Activated T-cell treated with anti-CD3 and anti-CD28 coated beads, Interleukin-2, amount 50 U/mL, for 48 hours (primary cell): Measurements from ENCODE around the gene CNRIP1.
"Not testable (repeated sequence)": the region's sequence is repeated elsewhere in the genome, so short reads cannot be mapped to it uniquely, and the experiment has no call there.

ENCODE experiments used
- DNase-seq, 2 experiments: peaks; one replicate each; pipeline ENCODE4 v3.0.0-alpha.2; 2020

Gene CNRIP1

DNA sequence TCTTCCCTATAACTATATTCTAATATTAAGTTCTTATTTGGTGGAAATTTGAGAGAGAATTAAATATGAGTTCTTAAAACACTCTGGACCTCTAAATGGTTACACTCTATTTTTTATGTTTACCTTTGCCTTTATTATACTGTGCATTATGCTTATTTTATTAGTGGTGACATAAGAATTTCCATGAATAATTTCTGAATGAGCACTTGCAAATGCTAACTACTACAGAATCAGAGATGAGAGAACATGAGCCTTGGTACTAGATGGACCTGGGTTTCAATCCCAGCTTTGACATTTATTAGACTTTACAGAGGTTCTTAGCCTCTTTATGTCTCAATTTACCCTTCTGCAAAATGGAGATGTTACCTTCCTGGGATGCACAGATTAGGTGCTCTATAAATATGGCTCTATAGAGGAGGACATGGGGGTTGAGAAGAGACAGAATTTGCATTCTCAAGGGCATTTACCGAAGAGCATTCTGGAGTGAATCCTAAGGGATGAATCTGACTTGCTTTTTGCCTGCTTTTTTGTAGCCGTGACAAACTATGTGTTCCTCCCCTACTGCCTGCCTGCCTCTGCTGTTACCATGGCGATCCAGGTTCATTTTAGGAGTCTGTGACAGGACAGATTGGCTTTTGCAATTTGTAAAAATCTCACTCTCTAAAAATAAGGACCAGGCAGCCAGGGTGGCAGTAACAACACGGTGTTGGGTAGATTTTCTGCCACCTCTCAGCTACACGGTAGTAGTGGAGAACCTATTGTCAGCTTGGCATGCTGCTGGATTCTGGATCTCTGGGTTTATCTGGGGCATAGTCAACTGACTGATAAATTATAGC, 20.7 kb upstream of the CNRIP1 start:
- no peak for DNase-seq

DNA sequence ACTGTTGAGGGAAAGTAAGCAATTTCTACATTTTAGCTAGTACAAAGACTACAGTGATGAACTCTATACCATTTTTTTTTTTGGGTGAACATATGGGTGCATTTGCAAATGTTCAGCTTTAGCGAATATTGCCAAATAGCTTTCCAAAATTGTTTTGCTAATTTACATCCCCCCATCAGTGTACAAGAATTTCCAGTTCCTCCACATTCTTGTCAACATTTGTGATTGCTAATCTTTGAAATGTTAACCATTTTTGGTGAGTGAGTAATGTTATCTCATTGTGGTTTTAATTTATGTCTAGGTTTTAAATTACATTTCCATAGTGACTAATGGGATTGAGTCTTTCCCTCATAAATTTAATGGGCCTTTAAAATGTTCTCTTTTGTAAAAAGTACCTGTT, 16.4 kb upstream of the CNRIP1 start:
- no peak for DNase-seq

DNA sequence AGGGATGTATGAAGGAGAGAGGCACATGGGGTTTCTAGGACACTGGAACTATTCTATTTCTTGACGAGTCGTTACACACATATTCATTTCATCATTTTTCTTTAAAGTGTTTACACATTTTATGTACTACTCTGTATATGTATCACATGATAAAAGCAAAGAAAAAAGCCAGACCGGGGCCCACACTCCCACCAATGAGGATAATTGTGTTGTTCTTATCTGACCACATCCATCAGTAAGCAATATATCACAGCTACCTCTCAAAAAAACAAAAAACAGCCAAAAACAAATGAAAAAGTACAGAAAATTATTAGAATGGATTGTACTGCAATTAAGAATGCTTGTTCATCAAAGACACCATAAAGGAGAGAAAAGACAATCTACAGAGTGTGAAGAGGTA, 14.2 kb upstream of the CNRIP1 start:
- DNase-seq: no peak

DNA sequence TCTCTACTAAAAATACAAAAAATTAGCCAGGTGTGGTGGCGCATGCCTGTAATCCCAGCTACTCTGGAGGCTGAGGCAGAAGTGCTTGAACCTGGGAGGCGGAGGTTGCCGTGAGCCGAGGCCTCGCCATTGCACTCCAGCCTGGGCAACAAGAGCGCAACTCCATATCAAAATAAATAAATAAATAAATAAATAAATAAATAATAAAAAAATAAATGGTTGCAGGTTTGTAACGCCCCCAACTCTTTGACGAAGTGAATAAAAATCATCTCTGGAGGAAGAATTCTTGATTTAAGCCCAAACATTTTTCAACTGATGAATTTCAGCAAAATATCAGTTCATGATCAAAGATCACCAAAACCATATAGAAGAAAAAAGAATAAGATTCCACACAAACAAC, 13.3 kb upstream of the CNRIP1 start:
- DNase-seq: no peak

DNA sequence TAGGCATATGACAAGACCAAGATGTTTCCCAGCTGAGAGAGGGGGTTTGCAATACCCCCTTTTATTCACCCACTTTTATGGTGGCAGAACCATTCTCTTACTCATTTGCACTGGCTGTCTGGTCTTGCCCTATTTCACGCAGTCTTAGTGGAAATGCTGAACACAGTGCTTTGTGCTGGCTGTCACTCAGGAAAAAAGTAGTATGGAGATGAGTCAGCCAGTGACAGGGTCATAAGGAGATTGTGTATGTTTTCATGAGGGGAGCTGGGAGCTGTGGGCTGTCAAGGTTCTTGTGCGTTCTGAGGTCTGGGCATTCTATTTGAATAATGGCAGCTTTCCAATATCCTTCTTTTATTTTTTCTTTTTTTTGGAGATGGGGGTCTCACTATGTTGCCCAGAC, 10.9 kb upstream of the CNRIP1 start:
- no peak for DNase-seq

DNA sequence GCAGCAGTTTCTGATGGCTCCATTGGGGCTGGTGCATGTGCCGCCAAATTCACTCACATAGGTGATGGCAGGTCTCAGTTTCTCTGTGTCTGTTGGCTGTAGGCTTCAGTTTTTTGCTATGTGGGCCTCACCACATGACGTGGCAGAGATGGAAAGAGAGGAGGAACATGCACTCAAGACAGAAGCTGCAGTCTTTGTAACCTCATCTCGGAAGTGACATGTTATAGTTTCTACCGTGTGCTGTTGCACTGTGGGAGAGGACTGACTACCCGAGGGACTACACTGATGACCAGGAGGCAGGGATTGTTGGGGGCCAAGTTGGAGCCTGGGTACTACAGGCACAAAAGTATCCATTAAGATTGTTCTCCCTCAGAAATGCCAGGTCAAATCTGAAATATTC, 9.2 kb upstream of the CNRIP1 start:
- DNase-seq: no peak

DNA sequence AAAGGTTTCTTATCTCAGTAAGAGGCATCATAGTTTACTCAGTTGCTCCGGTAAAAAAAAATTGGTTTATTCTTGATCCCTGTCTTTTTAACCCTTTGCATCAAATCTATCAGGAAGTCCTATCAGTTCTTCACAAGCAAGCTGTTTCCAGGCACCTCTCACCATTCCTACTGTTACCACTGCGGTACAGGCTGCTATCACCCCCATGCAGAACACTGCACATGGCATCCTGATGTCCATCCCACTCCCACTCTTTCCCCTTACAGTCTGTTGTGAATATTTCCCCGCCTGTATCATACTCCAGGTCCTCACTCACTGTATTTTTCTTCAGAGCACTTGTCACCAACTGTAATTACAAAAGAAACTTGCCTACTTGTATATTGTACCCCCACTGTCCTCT, 5.3 kb upstream of the CNRIP1 start:
- DNase-seq: no peak

DNA sequence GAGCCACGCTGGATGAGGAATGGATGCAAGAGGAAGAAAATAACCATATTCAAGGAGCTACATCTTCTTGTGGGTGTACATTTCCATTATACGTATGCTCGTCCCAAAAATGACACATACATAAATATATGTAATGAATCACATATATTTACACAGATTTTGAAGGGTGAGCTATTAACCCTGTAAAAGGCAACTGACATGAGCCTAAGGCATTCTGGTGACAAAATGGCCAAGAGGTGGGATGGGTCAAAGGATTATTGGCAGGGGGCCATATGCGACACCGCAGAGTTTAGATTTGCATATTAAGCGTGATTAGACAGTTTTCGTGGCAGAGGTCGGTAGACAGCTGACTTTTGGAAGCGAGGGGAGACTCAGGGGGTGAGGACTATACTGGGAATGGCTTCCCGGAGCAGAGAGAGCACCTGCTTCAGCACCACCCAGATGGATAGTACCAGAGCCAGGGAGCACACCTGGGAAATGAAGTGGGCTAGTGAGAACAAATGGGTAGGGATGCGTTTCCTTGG, 431 bp upstream of the CNRIP1 start:
- no peak for DNase-seq

DNA sequence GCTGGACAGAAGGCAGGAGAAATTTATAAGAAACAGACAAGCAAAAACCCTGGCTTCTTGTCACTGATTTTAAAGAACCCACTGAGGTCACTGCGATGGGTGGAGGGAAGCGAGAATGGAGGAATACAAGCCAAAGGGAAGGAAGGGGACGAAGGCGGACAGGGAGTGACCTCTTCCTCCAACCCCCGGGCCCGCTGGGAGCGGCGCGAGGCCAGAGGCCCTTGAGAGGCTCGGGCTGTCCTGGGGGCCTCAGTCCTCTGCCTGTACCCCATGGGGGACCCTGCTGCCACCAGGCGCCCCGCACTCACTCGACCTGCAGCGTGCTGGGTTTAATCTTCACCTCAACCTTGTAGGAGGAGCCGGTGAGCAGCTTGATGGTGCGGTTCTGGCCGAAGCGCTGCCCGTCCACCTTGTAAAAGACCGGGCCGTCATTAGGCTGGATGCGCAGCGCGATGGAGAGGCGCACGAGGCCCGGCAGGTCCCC, 793 bp downstream of the CNRIP1 start:
- DNase-seq: no peak

DNA sequence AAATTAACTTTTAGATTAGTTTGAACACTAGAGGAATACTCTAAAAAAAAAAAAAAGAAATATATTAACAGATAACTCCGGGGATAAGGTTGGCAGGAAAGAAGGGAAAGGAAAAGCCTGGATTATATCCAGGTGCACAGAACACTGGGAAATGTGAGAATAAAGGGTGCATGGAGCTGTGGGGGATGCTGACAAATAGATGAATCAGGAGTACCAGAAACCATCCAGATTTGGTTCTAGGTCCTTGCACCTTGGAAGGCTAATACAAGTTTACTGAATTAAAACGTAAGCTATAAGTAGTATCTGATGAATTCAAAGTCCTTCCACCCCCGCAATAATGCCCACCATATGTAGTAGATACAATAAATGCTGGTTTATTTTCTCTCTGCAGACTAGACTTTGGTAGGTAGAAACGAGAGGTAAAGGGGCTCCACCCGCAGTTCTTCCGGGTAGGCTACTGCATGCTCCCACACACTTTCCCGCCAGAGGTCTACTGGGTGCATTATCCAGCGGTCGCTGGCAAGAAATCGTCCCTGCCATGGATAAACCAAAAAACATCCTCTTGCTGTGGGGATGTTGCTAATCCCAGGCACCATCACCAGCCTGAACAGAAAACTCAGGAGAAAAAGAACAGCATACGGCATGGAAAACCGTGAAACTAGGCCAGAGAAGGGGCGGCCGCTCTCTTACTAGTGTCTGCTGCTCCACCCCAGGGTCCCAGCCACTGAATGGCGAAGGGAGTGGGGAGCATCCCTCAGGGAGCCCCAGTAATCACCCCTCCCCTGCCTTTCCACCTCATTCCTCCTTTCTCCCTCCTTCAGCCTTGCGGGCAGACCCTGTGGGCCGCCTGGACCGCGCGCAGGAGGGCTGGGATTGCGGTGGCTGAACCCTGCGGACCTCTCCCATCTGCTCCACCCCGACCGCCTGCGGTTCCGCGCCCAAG, 1.5 kb downstream of the CNRIP1 start:
- DNase-seq: no peak

DNA sequence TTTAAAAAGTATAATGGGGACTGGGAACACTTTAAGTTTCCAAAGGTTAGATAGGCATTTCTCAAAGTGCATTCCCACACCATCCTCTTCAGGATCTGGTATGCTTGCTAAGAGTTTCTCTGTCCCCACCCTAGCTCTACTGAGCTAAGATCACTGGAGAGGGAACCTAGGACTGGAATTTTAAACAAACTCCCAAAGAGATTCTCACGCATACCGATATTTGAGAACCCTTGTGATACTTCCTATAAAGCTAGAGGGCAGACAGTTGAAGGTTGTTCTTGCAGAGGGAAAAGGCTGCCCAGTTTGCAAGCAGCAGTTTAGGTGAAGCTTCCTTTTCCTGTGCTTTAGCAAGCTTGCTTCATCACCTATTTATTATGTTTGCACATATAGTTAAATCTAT, 3.6 kb downstream of the CNRIP1 start:
- DNase-seq: no peak

DNA sequence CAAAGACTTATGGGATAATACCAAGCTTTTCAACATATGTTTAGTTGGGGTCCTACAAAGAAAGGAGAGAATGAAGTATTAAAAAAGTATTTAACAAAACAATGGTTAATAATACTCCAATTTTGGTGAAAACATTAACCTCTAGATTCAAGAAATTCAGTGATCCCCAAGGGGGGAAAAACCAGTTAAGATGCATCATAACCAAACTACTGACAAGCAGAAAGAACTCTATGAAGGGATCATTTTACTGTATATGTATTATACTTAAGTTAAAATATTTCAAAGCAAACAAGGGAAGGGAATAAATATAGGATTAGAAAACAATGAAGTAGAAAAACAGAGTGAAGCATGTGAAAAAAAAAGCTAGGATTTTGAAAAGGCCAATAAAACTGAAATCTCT, 8.7 kb downstream of the CNRIP1 start:
- DNase-seq: no peak

DNA sequence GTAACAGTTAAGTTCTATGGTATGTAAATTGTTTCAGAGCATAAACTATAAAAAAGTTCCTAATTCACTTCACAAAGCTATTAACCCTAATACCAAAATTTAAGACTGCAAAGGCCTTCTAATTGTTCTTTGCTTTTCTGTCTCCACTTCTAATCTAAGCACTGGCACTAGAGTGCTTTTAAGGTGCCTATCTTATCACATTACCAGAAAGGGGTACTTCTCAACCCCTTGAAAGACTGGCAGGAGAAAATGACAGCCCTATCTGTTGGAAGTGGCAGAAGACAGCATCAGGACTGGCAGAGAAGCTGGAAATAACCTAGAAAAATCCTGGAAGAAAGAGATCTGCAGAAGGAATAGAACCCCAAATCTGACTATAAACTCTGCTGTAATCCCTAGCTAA, 10.3 kb downstream of the CNRIP1 start:
- DNase-seq: no peak

DNA sequence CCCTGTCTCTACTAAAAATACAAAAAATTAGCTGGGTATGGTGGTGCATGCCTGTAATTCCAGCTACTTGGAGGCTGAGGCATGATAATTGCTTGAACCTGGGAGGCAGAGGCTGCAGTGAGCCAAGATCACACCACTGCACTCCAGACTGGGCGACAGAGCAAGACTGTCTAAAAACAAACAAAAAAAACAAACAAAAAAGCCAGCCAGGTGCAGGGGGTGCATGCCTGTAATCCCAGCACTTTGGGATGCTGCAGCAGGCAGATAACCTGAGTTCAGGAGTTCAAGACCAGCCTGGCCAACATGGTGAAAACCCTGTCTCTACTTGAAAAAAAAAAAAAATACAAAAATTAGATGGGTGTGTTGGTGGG, 15.9 kb downstream of the CNRIP1 start:
- not testable (repeated sequence) for DNase-seq

DNA sequence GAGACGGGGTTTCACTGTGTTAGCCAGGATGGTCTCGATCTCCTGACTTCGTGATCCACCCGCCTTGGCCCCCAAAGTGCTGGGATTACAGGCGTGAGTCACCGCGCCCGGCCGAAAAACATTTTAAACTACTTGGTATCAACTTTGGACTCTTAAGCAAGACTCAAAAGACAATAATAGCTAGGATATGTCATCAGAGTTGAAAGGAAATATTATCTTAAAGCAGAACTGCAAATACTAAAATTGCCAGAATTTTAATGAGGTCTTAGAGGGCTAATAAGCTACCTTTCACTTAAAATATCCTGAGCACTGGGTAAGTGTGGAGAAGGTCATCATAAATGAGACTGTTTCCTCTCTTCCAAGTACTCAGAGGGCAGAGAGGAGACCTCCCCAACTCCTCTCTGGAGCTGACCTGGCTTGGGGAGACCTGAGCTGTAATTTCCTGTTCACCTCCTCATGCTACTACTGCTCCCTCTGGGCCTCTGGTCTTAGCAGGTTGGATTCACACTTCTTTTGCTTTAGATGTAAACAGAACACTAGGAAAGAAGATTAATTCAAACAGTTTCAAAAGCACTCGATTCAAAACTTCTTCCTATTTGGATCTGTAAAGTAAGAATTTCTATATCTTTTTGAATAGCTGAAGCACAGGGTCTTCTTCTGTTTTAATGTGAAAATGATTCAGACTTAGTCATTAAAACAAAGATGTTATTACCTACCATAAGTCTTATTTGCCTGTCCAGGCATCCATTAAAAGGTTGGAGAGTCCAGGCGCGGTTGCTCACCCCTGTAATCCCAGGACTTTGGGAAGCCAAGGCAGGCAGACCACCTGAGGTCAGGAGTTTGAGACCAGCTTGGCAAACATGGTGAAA, 16.5 kb downstream of the CNRIP1 start:
- DNase-seq: no peak

DNA sequence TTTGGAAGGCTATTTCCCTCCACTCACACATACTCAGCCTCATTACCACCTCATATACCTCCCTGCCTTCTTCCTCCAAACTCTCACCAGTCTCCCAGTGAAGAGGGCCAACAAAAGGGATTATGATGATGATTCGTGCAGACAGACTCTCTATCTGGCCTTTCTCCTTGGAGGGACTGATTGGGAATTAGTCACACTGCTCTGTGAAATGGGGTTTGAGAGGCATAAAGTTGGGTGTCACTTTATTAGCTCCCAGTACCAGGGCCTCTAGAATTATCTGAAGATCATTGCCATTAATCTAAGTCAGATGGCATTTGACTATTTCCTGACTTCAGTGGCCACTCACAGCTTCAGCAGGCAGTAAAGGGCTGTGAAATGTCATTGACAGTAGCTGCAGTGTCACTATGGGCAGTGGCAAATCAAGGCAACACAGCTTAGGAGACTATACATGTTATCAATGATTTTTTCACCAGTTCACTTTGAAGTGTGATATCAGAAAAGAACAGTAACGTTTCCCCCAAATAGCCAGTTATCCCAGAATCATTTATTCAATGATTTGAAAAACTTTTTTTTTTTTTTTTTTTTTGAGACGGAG, 17.4 kb downstream of the CNRIP1 start:
- no peak for DNase-seq

DNA sequence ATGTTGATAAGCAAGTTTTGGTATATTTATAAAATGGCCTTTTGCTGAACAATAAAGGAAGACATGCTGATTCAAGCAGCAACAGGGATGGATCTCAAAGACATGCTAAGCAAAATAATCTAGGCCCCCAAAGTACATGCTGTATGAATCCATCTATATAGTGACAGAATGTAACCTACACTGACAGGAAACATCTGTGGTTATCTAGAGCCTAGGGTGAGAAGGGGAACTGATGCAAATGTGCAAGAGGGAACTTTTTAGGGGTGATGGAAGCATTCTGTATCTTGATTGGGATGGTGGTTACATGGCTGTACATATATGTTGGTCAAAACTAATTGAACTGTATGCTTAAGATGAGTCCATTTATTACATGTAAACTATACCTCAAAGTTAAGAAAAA, 24.2 kb downstream of the CNRIP1 start:
- DNase-seq: no peak

DNA sequence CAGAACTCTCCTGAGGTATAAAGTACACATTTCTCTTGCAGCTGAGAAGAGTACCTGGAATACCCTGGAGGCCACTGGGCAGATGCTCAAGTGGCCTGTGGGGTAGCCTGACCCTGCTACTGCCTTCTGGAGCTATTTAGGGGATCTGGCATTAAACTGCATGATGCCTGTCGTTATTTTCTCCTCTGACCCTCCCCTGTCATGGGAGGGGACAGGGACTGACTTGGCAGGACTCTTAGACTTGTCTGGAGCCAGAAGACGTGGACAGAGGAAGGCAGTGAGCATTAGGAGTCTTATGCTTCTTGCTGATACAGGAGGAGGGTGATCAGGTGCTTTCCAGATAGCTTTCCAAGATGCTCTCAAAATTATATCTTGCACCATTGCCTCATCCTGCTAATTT, 24.8 kb downstream of the CNRIP1 start:
- DNase-seq: no peak

DNA sequence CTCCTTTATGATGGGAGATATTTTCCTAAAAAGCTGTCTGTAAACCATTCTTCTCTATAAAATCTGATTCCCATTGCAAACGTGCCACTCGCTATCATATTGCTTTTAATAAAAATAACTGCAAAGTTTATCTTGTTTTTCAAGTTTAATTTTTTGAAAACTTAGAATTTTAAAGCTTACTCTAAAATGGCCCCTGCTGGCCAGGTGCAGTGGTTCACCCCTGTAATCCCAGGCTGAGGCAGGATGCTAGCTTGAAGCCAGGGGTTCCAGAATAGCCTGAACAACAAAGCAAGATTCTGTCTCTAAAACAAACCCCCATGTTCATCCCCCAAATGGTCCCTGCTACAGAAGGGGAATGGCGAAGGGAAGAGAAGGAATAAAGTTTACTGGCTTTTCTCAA, 25.6 kb downstream of the CNRIP1 start:
- no peak for DNase-seq

DNA sequence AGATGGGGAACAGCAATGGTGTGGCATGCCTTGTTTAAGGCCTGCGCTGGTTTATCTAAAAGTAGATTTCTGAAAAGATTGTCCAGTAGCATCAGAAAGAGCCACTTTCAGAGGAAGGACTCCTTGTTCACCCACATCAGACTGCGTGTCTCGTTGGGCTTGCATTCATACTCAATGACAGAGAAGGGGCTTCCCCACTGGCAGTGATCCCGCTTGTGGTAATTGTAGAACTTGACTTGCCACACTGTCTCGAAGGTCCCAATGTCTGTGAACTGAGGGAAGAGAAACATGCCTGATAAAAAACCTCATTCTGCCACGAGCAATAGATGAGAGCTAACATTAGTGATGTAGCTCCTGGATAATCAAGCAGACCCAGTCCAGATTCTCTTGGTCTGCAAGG, 26.0 kb downstream of the CNRIP1 start:
- no peak for DNase-seq

DNA sequence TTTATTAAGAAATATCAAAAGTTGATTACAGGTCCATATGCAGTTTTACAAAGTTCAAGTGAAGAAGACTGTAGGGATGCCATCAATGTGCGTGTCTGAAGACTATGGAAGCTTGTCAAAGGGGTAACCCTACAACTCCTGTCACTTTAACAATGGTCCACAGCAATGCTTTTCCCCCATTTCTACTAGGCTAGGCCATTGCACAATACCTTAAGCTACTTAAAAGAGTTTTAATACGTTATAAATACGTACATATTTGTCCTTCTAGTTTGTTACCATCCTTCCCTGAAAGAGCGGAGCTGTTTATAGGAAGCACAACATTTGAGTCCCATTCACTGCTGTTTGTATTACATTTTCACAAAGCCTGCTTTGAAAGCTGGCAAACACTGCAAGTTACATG, 26.7 kb downstream of the CNRIP1 start:
- DNase-seq: no peak

DNA sequence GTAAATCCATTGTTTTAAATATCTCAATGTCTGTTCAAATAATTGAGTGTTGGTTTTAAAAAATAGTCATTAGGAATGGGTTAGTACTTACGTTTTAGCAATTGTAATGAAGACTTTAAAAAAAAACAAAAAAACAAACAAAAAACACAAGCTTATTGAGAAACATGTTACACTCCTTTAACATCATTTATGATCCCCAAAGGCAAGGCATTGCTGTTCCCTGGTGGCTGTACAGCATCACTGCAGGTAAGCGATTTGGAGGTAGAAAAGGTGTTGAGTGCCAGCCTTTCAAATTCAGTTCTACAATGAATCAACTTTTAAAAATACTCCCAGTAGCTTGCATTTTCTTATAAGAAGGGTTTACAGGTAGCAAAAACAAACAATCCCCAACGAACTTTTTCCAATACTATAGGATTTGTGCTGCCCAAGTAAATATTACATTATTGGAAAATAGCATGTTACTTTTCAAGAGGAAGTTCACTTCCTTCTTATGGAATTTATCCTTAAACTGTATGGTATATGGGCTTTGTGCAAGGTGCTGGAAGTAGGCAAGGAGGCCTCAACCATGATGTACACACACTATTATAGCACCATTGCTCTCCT, 27.5 kb downstream of the CNRIP1 start:
- no peak for DNase-seq
